Stimulated activated CD4-positive, alpha-beta T cell treated with anti-CD3 and anti-CD28 coated beads, Interleukin-15, amount 100 ng/mL, for 24 hours (primary cell): ENCODE data around the gene TSACC.
A peak's percentile ranks its signal among the peaks of the same experiment; 100 is the strongest.
"Not testable (repeated sequence)": the region's sequence is repeated elsewhere in the genome, so short reads cannot be mapped to it uniquely, and the experiment has no call there.

Experiments used
- DNase-seq: peaks from one replicate; pipeline ENCODE4 v3.0.0-alpha.2; 2020

Gene TSACC

DNA sequence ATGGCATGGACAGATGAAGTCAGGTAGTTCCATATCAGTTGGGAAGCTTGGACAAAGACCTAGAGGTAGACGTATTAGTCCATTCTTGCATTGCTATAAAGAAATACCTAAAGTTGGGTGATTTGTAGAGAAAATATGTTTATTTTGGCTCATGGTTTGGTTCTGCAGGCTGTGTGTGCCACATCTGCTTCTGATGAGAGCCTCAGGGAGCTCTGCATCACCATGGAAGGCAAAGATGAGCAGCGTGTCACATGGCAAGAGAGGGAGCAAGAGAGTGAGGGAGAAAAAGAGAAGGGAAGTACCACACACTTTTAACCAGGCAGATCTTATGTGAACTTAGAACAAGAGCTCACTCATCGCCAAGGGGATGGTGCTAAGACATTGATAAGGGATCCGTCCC lies 9.0 kb downstream of the TSACC start:
- DNase-seq: no peak

DNA sequence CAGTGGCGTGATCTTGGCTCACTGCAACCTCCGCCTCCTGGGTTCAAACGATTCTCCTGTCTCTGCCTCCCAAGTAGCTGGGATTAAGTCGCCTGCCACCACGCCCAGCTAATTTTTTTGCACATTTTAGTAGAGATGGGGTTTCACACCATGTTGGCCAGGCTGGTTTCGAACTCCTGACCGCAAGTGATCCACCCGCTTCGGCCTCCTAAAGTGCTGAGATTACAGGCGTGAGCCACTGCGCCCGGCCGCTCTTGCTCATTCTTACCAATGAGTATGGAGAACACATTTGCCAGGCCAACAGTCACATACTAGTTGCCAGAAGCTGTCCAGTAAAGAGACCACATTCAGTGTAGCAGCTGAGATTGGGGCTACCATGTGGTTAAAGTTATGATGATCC lies 14.2 kb downstream of the TSACC start:
- not testable (repeated sequence) for DNase-seq

DNA sequence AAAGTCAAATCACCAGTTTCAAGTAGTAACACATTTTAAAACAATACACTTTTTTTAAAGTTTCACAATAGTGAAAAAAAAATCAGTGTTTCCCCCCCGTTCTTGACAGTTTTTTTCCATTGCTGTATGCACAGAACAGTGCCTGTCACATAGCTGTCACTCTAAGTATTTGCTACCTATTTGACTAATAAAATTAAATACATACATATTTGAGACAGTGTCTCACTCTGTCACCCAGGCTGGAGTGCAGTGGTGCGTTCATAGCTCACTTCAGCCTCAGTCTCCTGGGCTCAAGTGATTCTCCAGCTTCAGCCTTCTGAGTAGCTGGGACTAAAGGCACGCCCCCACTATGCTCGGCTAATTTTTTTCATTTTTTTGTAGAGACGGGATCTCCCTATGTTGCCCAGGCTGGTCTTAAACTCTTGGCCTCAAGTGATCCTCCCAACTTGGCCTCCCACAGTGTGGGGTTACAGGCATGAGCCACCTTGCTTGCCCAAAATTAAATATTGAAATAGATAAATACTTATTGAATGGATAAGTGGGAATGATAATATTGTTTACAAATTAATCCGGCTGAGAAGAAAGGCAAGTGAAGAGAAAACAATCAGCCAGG lies 18.0 kb downstream of the TSACC start:
- peak; percentile 15 for DNase-seq

DNA sequence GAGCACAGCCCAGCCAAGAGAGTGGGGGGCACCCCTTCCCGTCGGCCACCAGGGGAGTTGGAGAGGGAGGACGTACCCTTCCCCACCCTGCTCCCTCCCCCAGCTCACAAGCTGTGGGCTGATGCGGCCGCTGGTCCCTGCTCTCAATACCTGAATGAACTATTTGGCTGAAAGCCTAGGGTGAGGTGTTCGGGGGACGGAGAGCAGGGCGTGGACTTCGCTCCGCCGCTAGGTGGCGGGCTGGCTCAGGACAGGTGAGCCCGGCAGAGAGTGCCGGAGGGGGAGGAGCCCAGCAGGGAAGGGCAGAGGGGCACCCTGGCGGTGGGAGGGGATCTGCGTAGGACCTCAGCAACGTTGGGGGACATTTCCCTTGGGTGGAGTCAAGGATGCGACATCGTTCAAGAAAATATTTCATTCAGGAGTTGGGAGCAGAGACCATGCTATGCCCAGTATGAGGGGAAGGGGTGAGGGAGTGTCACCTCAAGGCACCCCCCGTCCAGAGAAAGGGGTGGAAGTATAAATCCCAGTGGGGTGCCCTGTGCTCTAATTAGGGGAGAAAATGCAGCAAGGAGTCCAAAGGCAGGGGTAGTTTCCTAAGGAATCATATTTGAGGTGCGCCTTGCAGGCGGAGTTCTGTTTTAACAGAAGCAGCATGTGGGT lies 18.7 kb downstream of the TSACC start:
- DNase-seq: peak; percentile 80

DNA sequence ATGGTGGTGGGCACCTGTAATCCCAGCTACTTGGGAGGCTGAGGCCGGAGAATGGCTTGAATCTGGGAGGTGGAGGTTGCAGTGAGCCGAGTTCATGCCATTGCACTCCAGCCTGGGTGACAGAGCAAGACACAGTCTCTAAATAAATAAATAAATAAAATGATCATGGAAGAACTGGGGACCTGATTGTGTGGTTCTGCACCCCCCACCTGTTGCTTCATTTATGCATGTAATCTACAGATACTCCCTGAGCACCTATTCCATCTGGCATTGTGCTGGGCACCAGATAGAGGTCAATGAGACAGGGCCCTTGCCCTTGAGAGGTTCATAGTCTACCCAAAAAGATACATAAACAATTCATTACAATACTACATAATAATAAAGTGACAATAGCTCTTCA lies 19.7 kb downstream of the TSACC start:
- DNase-seq: no peak

DNA sequence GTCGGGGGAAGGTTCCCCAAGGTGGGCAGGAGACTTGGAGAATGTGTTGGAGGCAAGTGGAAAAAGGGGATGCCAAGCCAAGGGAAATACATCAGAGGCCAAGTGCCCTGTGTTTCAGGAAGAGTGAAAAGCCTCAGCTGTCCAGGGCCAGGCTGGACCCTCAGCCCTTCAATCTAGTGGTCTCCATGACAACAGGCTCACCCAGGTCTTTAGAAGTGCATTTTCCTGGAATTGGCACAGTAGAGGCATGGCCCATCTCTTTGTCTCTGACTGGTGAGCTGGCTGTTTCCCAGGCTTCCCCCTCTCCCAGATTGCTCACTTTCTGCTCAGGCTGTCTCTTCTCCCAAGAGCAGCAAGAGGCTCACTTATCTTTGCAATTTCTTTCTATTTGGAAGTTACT lies 20.3 kb downstream of the TSACC start:
- DNase-seq: no peak

DNA sequence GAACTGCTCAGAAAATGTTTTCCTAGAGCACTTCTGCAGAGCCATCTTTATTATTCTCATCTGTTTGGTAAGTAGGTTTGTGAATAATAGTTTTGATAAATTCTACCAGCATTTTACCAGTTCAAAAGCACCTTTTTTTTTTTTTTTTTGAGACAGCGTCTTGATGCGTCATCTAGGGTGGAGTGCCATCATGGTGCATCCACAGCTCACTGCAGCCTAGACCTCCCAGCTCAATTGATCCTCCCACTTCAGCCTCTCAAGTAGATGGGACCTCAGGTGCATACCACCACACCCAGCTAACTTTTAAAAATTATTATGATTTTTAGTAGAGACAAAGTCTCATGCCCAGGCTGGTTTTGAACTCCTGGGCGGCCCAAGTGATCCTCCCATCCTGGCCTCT lies 20.9 kb downstream of the TSACC start:
- DNase-seq: no peak

DNA sequence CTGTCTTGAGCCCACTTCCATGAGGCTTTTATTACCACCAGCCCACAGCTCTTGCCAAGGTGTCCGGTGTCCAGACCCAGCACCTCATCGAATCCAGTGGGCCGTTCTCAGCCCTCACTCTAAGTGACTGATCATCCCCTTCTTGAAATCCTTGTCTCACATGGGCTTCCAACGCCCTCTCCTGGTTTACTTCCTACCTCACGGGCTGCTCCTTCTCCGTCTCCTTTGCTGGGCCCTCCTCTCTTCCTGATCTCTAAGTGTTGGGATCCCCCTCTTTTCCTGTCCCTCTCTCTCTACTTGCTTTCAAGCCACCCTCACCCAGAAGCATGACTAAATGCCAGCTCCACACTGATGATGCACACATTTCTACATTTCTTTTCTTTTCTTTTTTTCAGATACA lies 21.6 kb downstream of the TSACC start:
- DNase-seq: no peak

DNA sequence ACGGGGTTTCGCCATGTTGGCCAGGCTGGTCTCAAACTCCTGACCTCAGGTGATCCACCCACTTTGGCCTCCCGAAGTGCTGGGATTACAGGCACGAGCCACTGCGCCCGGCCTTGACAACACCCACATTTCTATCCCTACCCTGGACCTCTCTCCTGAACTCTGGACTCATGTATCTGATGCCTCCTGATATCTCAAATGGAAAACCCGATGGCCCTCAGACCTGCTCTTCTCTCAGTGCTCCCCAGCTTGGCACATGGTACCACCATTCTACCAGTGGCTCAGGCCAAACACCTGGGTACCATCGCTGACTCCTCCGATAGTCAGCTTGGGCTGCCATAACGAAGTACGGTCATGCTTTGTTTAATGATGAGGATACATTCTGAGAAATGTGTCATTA lies 22.2 kb downstream of the TSACC start:
- no peak for DNase-seq

DNA sequence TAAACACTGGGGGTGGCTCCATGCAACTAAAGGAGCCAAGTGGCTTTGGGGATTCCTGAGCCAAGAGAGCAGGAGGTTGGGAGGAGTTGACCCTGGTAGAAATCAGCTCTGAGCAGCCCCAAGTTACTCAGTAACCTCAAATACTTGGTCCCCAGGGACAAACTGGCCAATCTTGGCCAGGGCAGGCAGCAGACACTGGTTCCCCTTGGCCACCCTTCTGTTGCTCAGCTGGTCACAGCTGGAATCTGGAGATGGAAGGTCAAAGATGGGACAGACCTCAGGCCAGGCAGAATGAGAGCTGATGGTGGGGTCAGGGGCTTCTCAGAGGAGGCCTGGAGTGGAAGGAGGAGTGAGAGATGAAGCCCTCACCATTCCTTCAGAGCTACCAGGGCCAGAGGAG lies 27.4 kb downstream of the TSACC start:
- DNase-seq: no peak

DNA sequence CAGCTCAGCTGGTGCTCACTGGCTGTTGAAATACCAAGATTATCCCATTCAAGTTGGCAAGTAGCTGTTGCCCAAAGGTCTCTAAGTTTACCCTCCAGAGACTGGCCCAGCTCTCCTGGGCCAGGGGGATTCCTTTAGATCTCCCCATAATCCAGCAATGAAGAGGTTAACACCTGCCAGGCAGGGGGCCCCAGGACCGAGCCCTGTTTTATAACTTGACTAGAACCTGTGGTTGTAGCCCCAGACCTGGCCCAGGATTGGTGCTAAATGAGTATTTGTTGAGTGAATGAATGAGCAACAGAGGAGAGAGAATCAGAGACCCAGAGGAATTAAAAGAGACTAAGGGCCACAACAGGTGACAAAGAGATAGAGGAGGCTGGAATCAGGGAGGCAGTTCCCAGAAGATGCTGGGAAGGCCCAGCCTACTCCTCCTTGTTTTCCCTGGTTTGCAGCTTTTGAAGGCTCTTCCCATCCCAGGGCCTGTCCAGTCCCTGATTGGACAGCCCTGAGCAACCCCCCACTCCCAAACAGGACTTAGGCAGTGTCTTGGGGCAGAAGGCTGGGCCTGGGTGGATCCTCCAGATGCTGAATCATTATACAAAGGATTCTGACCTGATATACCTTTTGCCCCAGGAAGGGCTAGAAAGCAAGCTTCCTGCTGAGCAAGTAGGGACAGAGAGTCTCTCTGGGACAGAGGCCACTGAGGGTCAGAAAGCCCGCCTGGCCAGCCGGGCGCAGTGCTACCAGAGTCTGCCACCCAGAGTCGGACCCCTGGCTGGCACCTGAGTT lies 28.2 kb downstream of the TSACC start:
- DNase-seq: no peak

DNA sequence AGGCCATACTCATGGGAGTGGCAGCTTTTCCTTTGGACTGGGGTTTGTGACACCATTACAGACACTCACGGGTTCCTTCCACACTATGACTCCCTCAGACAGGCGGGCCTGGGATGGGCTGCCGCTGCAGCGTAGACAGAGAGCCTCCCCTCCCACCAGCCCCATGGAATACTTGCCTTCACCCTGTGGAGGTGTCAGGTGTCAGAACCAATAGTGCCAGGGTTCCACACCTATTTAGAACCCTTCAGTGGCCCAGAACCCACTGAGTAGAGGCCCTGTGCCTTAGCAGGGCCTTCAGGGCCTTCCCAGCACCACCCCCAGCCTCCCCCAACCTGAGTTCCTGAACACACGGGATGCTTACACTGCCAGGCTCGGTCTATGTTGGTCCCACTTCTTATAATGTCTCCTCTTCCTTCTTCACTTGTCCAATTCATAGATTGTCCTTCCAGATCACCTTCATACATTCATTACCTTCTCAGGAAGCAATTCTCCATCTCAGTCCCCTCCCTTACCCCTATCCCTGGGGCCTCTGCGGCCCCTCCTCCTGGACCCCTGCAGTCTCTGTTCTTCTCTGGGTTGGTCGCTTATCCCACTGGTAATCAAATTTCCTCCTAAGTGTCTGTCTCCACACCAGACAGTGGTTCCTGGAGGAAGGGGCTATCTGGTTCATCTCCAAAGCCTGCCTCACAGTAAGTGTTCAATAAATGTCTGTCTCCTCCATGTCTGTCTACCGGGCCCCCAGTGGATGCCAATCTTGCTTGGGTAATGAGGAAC lies 29.2 kb downstream of the TSACC start:
- DNase-seq: no peak

DNA sequence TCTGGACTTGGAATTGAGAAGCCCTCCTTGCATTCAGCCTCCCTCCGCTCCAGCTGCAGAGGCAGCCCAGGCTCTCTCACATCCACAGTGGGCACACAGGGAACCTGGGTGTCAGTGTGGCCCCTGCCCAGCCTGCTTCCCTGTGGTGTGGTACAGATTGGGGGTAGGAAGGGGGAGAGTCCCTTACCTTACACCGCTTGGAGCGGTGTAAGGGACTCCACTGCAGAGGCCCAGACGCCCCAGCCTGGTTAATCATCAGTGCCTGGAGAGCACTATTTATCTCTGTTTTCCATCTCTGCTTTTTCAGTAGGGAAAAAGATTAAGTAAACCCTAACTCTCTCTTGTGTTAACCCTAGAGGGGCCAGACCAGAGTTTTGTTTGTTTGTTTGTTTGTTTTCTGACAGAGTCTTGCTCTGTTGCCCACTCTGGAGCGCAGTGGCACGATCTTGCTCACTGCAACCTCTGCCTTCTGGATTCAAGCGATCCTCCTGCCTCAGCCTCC lies 29.9 kb downstream of the TSACC start:
- no peak for DNase-seq

DNA sequence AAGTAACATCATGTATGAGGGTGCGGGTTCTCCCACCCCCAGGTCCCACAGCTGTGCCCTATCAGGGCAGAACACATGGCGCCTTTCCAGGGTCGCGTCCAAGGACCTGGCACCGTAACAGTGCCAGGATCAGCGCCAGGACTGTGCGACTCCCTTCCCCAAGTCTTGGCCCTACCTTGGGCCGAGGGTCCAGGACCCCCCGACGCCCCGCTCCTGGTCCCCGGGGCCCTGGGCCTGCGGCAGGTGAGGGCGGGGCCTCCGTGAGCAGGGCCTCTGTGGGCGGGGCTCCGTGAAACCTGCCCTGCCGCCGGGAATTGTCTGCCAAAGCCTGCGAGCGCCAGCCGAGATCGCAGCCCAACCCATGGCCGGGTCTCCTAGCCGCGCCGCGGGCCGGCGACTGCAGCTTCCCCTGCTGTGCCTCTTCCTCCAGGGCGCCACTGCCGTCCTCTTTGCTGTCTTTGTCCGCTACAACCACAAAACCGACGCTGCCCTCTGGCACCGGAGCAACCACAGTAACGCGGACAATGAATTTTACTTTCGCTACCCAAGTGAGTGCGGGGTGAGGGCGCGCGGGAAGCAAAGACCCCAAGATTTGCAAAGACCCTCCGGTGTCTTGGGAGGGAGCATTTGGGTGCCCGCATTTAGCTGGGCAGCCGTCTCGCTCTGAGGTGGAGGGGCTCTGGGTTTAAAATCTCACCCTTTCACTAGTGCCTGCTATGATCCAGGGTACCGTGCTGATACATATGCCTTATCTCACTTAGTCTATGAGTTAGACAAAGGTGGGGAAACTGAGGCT lies 30.8 kb downstream of the TSACC start, which contains the start of gene RHBG:
Gene RHBG (plus strand): TSS at position 323 of the 796 bp plus-strand sequence. CDS start 39 bp downstream, at position 362.
- peak; percentile 36 for DNase-seq

DNA sequence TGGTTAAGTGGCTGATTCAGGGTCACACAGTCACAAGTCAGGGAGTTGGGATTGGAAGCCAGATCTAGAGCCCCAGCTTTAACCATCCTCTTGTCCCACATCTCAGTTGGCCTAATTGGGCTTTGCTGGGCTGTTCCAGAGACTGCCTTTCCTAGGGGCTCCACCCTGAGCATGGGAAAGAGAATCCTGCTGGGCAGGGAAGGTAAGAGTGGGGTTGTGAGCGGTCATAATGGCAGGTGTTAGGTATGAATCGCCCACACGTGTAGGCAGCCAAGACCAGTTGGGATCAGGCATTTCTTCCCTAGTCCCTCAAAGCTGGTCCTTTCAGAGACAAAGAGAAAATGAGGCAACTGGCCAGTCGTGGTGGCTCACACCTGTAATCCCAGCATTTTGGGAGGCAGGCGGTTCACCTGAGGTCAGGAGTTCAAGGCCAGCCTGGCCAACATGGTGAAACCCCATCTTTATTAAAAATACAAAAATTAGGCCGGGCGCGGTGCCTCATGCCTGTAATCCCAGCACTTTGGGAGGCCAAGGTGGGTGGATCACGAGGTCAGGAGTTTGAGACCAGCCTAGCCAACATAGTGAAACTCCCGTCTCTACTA lies 31.5 kb downstream of the TSACC start:
- DNase-seq: not testable (repeated sequence)

DNA sequence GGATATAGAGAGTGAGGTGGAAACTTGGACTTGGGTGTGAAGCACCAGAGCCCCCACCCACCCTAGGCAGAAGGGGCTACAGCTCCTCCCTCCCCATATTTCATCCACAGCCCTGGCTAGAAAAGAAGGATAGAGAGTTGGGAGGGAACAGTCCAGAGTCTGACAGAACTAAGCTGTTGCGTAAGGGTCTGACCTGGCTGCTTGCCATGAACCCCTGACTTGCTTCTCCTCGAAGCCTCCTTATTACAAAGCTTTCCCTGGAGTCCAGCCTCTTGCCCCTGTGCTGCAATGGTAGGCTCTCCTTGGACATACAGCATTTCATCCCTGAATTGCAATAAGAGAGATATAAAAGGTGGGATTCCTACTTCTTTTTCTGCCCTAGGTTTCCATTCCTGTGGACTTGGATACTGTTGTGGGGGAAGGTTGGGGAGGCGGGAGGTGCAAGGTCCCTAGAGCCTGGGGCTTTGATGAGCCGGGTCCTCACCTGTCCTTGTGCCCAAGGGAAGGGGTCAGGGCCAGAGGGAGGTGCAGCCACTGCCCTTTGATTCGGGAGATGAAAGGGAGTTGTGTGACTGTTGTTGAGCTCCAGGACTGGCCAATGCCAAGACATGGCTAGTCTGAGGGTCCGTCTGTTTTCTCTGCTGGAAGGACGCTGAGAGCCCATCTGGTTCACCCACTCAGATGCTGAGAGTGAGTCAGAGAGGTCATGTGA lies 33.4 kb downstream of the TSACC start:
- DNase-seq: no peak

DNA sequence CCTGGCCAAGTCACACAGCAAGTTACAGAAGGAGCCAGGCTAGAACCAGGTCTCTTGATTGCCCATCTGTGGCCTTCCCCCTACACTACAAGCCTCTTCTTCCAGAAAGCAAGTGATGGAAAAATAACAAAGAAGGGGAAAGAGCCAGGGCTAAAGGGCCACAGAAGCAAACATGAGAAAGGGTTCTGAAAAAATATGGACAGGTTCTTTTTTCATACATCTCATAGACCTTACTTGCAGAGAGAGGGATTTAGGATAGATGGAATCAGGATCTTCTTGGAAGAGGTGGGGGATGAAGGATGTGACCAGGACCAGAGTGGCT lies 33.9 kb downstream of the TSACC start:
- no peak for DNase-seq

DNA sequence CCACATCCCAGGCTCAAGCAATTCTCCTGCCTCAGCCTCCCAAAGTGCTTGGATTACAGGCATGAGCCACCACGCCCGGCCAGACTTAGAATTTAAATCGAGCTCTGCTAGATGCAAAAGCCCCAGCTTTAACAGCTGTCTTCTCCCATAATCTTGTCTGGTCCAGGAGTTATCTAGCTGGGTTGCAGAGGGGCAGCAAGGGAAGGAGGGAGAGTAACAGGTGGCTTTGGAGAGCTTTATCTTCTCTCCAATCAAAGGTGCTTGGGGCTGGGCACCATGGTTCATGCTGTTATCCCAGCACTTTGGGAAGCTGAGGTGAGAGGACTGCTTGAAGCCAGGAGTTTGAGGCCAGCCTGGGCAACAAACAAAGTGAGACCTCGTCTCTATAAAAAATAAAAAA lies 34.5 kb downstream of the TSACC start:
- no peak for DNase-seq

DNA sequence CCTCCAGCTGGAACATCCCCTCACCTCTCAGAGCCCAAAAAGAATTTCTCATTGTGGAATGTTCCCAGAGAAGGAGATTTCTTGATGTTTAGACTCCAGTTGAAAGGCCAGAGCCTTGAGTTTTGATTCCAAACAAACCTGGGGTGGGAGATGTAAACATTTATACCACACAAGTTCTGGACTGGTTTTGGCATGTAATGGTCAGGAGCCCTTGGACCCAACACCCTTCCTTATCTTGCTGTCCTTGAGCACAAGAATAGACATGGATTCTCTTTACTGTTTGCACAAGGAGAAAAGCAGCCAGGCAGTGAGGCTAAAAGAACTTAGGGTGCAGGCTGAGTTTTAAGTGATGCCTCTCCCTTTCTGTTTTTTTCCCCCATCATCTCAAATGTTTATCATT lies 35.2 kb downstream of the TSACC start:
- DNase-seq: no peak

DNA sequence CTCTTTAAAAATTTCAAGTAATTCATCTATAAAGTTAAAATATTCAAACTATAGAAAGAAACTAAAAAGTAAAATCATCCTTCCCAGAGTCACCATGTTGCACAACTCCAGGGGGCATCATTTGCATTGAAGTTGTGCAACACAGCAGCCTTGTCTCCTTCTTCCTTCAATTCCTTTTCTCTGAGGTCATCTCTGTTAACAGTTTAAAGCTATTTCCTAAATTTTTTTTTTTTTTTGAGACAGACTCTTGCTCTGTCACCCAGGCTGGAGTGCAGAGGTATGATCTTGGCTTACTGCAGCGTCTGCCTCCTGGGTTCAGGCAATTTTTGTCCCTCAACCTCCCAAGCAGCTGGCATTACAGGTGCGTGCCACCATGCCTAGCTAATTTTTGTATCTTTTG lies 37.8 kb downstream of the TSACC start:
- no peak for DNase-seq
